Omental fat pad (tissue), 4 donors: Measurements from ENCODE around the gene PCDHGA9. TPM values are rescaled to one million over a fixed set of nuclear protein-coding genes. Genes with fewer than 3 reads are reported as not detected.
"Not testable (repeated sequence)": the region's sequence is repeated elsewhere in the genome, so short reads cannot be mapped to it uniquely, and the experiment has no call there.

Experiments used
- ATAC-seq: fragments of 150-250 bp; one replicate; pipeline ENCODE4 v1.9.1; 2016; ENCODE audit warnings: mild to moderate bottlenecking, moderate library complexity; ENCODE audit not compliant: low FRiP score
- DNase-seq: peaks from one replicate; pipeline ENCODE4 v3.0.0-alpha.2; 2019; ENCODE audit warnings: low spot score
- total RNA-seq, 4 donors: library from RNA; depleted of rRNA; stranded (reverse); fragments of >200 nt; gene quantifications; one replicate each; pipeline ENCODE4 v1.1.0, GENCODE V29; 2016
- TF ChIP-seq, protein P1 (sequence below), 3 donors: fragments of 450-650 bp; IDR thresholded peaks; one replicate each; pipeline ENCODE4 v1.5.1; 2016 to 2017; ENCODE audit warnings: antibody characterized with exemption in 3 of 3, mild to moderate bottlenecking in 3 of 3, moderate library complexity in 2 of 3

PCDHGA9 gene
- total RNA-seq, 4 donors from 2014 or later = 5.0 to 14.8 (median 7.3) TPM

DNA sequence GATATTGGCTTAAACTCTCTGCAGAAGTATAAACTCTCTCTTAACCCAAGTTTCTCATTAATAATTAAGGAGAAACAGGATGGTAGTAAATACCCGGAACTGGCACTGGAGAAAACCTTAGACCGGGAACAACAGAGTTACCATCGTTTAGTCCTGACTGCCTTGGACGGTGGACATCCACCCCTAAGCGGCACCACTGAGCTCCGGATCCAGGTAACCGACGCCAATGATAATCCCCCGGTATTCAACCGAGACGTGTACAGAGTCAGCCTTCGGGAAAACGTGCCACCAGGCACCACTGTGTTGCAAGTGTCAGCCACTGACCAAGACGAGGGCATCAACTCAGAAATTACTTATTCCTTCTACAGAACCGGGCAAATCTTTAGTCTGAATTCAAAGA is 4.0 kb upstream of the PCDHGA9 start:
- TF ChIP-seq, protein P1, sequence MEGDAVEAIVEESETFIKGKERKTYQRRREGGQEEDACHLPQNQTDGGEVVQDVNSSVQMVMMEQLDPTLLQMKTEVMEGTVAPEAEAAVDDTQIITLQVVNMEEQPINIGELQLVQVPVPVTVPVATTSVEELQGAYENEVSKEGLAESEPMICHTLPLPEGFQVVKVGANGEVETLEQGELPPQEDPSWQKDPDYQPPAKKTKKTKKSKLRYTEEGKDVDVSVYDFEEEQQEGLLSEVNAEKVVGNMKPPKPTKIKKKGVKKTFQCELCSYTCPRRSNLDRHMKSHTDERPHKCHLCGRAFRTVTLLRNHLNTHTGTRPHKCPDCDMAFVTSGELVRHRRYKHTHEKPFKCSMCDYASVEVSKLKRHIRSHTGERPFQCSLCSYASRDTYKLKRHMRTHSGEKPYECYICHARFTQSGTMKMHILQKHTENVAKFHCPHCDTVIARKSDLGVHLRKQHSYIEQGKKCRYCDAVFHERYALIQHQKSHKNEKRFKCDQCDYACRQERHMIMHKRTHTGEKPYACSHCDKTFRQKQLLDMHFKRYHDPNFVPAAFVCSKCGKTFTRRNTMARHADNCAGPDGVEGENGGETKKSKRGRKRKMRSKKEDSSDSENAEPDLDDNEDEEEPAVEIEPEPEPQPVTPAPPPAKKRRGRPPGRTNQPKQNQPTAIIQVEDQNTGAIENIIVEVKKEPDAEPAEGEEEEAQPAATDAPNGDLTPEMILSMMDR (IDR thresholded peaks at IDR 0.05) = no peak
- DNase-seq (no peak), ATAC-seq (no peak)

DNA sequence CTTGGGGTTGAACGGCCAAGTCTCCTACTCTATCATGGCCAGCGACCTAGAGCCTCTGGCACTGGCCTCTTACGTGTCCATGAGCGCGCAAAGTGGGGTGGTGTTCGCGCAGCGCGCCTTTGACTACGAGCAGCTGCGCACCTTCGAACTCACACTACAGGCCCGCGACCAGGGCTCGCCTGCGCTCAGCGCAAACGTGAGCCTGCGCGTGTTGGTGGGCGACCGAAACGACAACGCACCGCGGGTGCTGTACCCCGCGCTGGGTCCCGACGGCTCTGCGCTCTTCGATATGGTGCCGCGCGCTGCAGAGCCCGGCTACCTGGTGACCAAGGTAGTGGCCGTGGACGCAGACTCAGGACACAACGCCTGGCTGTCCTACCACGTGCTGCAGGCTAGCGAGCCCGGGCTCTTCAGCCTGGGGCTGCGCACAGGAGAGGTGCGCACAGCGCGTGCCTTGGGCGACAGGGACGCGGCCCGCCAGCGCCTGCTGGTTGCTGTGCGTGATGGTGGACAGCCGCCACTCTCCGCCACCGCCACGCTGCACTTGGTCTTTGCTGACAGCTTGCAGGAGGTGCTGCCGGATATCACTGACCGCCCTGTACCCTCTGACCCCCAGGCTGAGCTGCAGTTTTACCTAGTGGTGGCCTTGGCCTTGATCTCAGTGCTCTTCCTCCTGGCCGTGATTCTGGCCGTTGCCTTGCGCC is 2.9 kb upstream of the PCDHGA9 start:
- TF ChIP-seq, protein P1 (IDR thresholded peaks at IDR 0.05) = no peak
- ATAC-seq (no peak), DNase-seq (no peak)

DNA sequence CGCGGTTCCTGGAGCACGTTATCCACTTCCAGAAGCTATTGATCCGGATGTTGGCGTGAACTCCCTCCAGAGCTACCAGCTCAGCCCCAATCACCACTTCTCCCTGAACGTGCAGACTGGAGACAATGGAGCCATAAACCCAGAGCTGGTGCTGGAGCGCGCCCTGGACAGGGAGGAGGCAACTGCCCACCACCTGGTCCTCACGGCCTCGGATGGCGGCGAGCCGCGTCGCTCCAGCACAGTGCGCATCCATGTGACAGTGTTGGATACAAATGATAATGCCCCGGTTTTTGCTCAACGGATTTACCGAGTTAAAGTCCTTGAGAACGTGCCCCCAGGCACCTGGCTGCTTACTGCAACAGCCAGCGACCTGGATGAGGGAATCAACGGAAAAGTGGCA is 809 bp downstream of the PCDHGA9 start:
- ATAC-seq (no peak), DNase-seq (no peak)
- TF ChIP-seq, protein P1 (IDR thresholded peaks at IDR 0.05) = no peak

DNA sequence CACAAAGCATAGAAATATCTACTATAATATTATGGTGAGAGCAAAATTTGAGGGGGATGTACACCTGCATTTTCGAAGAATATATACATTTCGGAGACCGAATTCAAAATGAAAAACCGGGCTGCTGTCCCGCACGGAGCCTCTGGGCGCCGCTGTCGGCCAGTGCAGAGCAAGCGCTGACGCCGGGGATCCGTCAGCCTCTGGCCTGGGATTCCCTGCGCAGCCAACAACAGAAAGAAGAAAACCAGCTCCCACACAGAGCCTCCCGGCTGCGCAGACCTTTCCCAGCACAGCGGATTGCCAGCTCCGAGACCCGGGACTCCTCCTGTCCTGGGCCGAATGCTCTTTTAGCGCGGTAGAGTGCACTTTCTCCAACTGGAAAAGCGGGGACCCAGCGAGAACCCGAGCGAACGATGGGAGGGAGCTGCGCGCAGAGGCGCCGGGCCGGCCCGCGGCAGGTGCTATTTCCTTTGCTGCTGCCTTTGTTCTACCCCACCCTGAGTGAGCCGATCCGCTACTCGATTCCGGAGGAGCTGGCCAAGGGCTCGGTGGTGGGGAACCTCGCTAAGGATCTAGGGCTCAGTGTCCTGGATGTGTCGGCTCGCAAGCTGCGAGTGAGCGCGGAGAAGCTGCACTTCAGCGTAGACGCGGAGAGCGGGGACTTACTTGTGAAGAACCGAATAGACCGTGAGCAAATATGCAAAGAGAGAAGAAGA is 5.4 kb downstream of the PCDHGA9 start, which contains the start of gene PCDHGB6:
TSS of gene PCDHGB6 (plus strand) at position 232 of the 716 bp plus-strand sequence. CDS start at position 414, 182 bp downstream.
- DNase-seq, ATAC-seq: not testable (repeated sequence)

DNA sequence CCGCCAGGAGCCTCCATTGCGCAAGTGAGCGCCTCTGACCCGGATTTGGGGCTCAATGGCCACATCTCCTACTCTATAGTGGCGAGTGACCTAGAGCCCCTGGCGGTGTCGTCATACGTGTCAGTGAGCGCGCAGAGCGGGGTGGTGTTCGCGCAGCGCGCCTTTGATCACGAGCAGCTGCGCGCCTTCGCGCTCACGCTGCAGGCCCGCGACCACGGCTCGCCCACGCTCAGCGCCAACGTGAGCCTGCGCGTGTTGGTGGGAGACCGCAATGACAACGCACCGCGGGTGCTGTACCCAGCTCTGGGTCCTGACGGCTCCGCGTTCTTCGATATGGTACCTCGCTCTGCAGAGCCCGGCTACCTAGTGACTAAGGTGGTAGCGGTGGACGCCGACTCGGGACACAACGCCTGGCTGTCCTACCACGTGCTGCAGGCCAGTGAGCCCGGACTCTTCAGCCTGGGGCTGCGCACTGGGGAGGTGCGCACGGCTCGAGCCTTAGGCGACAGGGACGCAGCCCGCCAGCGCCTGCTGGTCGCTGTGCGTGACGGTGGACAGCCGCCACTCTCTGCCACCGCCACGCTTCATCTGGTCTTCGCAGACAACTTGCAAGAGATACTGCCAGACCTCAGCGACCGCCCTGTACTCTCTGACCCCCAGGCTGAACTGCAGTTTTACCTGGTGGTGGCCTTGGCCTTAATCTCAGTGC is 7.2 kb downstream of the PCDHGA9 start:
- ATAC-seq (no peak), DNase-seq (no peak)
- TF ChIP-seq, protein P1 (IDR thresholded peaks at IDR 0.05) = no peak

DNA sequence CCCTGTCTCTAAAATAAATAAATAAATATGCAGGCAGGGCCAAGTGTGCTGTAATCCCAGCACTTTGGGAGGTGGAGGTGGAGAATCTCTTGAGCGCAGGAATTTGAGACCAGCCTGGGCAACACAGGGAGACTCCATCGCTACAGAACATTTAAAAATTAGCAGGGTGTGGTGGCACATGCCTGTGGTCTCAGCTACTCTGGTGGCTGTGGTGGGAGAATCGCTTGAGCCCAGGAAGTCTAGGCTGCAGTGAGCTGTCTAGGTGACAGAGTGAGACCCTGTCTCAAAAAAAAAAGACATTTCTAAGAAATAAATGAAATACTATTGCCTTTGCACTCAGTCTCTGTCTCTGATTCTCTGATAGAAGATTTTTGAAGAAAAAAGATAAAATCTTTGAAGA is 9.0 kb downstream of the PCDHGA9 start:
- no peak for DNase-seq
- TF ChIP-seq, protein P1 (IDR thresholded peaks at IDR 0.05) = no peak
- no peak for ATAC-seq

DNA sequence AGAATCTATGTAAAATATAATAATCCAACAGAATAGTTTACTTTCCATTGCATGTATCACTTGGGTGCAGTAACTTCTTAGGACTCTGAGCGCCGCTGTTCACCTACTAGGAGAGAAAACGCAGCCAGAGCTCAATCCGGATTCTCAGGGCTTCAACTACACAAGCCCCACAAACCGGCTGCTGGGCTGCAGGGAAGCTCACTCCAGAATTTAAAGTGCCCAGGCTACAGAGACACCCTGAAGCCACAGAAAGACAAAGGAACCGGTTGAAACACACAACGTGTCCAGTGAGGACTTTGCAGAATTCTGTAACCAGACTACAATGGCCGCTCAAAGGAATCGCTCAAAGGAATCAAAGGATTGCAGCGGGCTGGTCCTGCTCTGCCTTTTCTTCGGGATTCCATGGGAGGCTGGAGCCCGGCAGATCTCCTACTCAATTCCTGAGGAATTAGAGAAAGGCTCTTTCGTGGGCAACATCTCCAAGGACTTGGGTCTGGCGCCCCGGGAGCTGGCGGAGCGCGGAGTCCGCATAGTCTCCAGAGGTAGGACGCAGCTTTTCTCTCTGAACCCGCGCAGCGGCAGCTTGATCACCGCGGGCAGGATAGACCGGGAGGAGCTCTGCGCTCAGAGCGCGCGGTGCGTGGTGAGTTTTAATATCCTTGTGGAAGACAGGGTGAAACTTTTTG is 10.4 kb downstream of the PCDHGA9 start, which contains the start of gene PCDHGA10:
TSS of gene PCDHGA10 (plus strand) at position 134 of the 686 bp plus-strand sequence. CDS start at position 323, 189 bp downstream.
- TF ChIP-seq, protein P1 (IDR thresholded peaks at IDR 0.05) = no peak
- ATAC-seq (no peak), DNase-seq (no peak)
